ENCODE measurements around the gene NEDD4L.

The NEDD4L gene

GRCh38 chr18:58201733-58202730 is 158.0 kb downstream of the NEDD4L start:
- no peak for DNase-seq (ENCODE audit: low spot score)
- TF ChIP-seq, protein P1, sequence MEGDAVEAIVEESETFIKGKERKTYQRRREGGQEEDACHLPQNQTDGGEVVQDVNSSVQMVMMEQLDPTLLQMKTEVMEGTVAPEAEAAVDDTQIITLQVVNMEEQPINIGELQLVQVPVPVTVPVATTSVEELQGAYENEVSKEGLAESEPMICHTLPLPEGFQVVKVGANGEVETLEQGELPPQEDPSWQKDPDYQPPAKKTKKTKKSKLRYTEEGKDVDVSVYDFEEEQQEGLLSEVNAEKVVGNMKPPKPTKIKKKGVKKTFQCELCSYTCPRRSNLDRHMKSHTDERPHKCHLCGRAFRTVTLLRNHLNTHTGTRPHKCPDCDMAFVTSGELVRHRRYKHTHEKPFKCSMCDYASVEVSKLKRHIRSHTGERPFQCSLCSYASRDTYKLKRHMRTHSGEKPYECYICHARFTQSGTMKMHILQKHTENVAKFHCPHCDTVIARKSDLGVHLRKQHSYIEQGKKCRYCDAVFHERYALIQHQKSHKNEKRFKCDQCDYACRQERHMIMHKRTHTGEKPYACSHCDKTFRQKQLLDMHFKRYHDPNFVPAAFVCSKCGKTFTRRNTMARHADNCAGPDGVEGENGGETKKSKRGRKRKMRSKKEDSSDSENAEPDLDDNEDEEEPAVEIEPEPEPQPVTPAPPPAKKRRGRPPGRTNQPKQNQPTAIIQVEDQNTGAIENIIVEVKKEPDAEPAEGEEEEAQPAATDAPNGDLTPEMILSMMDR (IDR thresholded peaks at IDR 0.05; ENCODE audit: extremely low read depth, missing control alignments): no peak

GRCh38 chr18:58204776-58205442 is 160.9 kb downstream of the NEDD4L start:
- DNase-seq (ENCODE audit: low spot score): no peak
- TF ChIP-seq, protein P1 (IDR thresholded peaks at IDR 0.05; ENCODE audit: extremely low read depth, missing control alignments): no peak

- DNase-seq (ENCODE audit: low spot score): no peak
- TF ChIP-seq, protein P1 (IDR thresholded peaks at IDR 0.05; ENCODE audit: extremely low read depth, missing control alignments): no peak
Observed at GRCh38 chr18:58205443-58206160, 161.6 kb downstream of the NEDD4L start.

GRCh38 chr18:58207520-58208152 is 163.6 kb downstream of the NEDD4L start:
- DNase-seq (ENCODE audit: low spot score): no peak
- TF ChIP-seq, protein P1 (IDR thresholded peaks at IDR 0.05; ENCODE audit: extremely low read depth, missing control alignments): no peak

DNA sequence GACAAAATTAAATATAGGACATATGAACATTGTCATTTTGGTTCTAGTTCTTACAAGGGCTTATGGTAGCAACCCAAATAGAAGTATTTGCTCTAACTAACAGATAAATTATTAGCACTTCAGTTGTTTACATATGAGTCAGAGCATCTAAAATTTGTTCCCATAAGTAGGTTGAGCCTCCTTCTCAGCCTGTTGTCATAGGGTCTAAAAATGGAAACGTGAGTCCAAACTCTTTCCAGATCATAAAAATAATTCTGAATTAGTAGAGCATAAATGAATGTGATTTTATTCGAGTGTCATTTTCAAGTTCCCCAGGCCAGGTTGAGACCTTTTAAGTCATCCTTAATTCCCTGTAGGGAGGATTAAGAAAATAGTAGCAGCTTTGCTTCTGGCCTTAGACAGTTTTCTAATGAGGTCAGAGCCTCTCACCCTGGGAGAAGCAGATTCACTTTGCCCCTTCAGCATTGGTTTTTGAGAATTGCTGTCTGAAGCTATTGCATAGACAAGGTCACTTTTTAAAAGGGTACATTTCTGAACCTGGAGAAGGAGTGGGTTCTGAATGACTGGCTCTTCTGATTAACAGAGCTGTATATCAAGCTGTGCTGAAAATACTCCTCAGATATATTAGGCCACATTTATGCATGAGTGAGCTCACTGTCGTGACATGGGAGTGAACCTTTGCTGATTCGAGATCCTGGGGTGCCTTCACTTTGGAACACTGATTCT is 164.3 kb downstream of the NEDD4L start:
- no peak for DNase-seq (ENCODE audit: low spot score)

GRCh38 chr18:58209326-58209725 is 165.3 kb downstream of the NEDD4L start:
- no peak for DNase-seq (ENCODE audit: low spot score)
- TF ChIP-seq, protein P1 (IDR thresholded peaks at IDR 0.05; ENCODE audit: extremely low read depth, missing control alignments): no peak

More for the DNA sequence above, 164.3 kb downstream of the NEDD4L start:
- TF ChIP-seq, protein P1 (IDR thresholded peaks at IDR 0.05; ENCODE audit: extremely low read depth, missing control alignments): no peak

Measured in GM20000 (cell line).